Upper lobe of left lung (tissue), 6 donors: Measurements from ENCODE around the gene FKBP7. TPM values are rescaled to one million over a fixed set of nuclear protein-coding genes. Genes with fewer than 3 reads are reported as not detected.

Source experiments
- ATAC-seq, 2 donors: fragments of 200-7000 bp; cut with Tn5 transposase; one replicate each; pipeline ENCODE4 v1.9.1; 2022; ENCODE audit warnings: mild to moderate bottlenecking in 2 of 2, moderate library complexity in 2 of 2; ENCODE audit not compliant: low FRiP score in 2 of 2
- DNase-seq, 2 donors: peaks; one replicate each; pipeline ENCODE4 v3.0.0-alpha.2; 2019 to 2020
- H3K27ac ChIP-seq, 4 donors: fragments of 200-600 bp; sonication (generic); one replicate each; pipeline ENCODE4 v1.5.1; 2016 to 2019
- H3K27me3 ChIP-seq, 4 donors: fragments of 200-600 bp; sonication (generic); one replicate each; pipeline ENCODE4 v1.5.1; 2017 to 2019
- H3K36me3 ChIP-seq, 4 donors: fragments of 200-600 bp; sonication (generic); one replicate each; pipeline ENCODE4 v1.5.1; 2016 to 2019
- H3K4me1 ChIP-seq, 4 donors: fragments of 200-600 bp; sonication (generic); one replicate each; pipeline ENCODE4 v1.5.1; 2018 to 2019
- H3K4me3 ChIP-seq, 4 donors: fragments of 200-600 bp; sonication (generic); one replicate each; pipeline ENCODE4 v1.5.1; 2017 to 2019; ENCODE audit warnings: mild to moderate bottlenecking in 2 of 4, moderate library complexity in 1 of 4
- H3K9me3 ChIP-seq, 4 donors: fragments of 200-600 bp; sonication (generic); one replicate each; pipeline ENCODE4 v1.5.1; 2018 to 2019
- EP300 ChIP-seq, 4 donors: sonication (generic); formaldehyde crosslinking; IDR thresholded peaks; one replicate each; pipeline ENCODE4 v1.5.1; 2017; ENCODE audit warnings: antibody characterized with exemption in 4 of 4, control low read depth in 2 of 4
- POLR2A ChIP-seq, 4 donors: fragments of 450-650 bp; IDR thresholded peaks; one replicate each; pipeline ENCODE4 v1.5.1; 2016 to 2017; ENCODE audit warnings: antibody characterized with exemption in 4 of 4, mild to moderate bottlenecking in 2 of 4
- POLR2AphosphoS5 ChIP-seq, 2 donors: sonication (generic); formaldehyde crosslinking; IDR thresholded peaks; one replicate each; pipeline ENCODE4 v1.5.1; 2017; ENCODE audit warnings: antibody characterized with exemption in 2 of 2
- WGBS, 2 donors: methylation state at CpG; one replicate each; pipeline ENCODE4 v1.1.5; 2017 to 2018; 5-methylcytosine and 5-hydroxymethylcytosine counted together
- total RNA-seq, 6 donors: library from RNA; depleted of rRNA in 4 of 6; stranded (reverse); fragments of >200 nt in 4 of 6; gene quantifications; one replicate each; pipeline versions ENCODE4 v1.1.0 to v1.2.1, GENCODE V29; 2016 to 2021
- TF ChIP-seq, protein P1 (sequence below), 6 experiments: fragments of 450-650 bp in 4 of 6; fragments of 200-600 bp in 2 of 6; sonication (generic) in 2 of 6; IDR thresholded peaks; one replicate each; pipeline ENCODE4 v1.5.1; 2016 to 2019; ENCODE audit warnings: antibody characterized with exemption in 6 of 6
- donor health status: DM: no; HTN: no; CAD: no; lungs with moderate emphysema.
- donor health status: DM: no; HTN: yes; CAD: no; lungs with severe emphysema.

The FKBP7 gene
- total RNA-seq, 6 donors from 2014 or later = 3.1 to 13.3 (median 5.3) TPM

DNA sequence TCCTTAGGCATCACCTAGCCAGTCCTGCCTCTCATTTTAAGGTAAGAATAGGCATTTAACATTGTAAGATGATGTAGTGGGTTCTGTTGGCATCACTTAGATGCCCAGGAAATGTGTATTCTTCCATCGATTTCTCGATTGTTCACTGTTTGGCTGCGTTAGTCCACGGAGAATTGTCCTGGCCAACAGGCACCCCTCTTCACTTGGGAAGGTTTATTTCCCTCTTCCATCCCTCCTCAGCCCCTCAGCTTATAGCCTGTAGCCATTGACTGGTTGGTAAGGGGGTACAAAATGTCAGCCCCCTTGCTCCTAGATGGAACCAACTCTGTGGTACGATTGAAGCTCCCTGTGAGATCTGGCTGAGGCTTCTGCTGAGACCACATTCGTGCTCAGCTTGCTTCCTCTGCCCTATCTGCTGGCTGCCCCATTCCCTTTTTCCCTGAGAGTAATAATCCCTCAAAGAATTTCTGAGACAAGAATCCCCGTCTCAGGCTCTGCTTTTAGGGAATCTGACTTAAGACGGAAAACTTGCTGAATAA, 45.3 kb upstream of the FKBP7 start:
- peak; percentile 9 to 30 for ATAC-seq
- H3K4me3 ChIP-seq = peak overlapping the region; percentile 54 to 72 (median 58)
- TF ChIP-seq, protein P1, sequence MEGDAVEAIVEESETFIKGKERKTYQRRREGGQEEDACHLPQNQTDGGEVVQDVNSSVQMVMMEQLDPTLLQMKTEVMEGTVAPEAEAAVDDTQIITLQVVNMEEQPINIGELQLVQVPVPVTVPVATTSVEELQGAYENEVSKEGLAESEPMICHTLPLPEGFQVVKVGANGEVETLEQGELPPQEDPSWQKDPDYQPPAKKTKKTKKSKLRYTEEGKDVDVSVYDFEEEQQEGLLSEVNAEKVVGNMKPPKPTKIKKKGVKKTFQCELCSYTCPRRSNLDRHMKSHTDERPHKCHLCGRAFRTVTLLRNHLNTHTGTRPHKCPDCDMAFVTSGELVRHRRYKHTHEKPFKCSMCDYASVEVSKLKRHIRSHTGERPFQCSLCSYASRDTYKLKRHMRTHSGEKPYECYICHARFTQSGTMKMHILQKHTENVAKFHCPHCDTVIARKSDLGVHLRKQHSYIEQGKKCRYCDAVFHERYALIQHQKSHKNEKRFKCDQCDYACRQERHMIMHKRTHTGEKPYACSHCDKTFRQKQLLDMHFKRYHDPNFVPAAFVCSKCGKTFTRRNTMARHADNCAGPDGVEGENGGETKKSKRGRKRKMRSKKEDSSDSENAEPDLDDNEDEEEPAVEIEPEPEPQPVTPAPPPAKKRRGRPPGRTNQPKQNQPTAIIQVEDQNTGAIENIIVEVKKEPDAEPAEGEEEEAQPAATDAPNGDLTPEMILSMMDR (IDR thresholded peaks at IDR 0.05) = no peak
- TF ChIP-seq POLR2AphosphoS5 (IDR thresholded peaks at IDR 0.05) = no peak
- TF ChIP-seq POLR2A (IDR thresholded peaks at IDR 0.05) = no peak
- TF ChIP-seq EP300 (IDR thresholded peaks at IDR 0.05) = no peak
- peak overlapping the region; percentile 63 to 89 (median 81) for H3K27ac ChIP-seq
- H3K9me3 ChIP-seq = no peaks in the 10 kb centered on the region
- no peaks in the 10 kb centered on the region for H3K27me3 ChIP-seq
- 42 to 44% methylated on average over 8 of the region's 8 CpGs for WGBS, 2 donors
- peaks cover 0 to 10% (median 7%) of the 10 kb centered on the region in 4 donors for H3K4me1 ChIP-seq
- H3K36me3 ChIP-seq = no peaks in the 10 kb centered on the region
- DNase-seq = no peak

- TF ChIP-seq EP300 (IDR thresholded peaks at IDR 0.05) (peak in 1 of 4 donors; percentile 9), POLR2A (IDR thresholded peaks at IDR 0.05) (peak in 2 of 4 donors; percentile 63 to 71), POLR2AphosphoS5 (IDR thresholded peaks at IDR 0.05) (peak; percentile 83 to 85)
- TF ChIP-seq, protein P1 (IDR thresholded peaks at IDR 0.05) = peak; percentile 63 to 80 (median 70)
These were observed 44.7 kb upstream of the FKBP7 start for GRCh38 chr2:178522950-178523595.

GRCh38 chr2:178521304-178522150, 43.1 kb upstream of the FKBP7 start:
- TF ChIP-seq, protein P1 (IDR thresholded peaks at IDR 0.05) = no peak
- TF ChIP-seq EP300 (IDR thresholded peaks at IDR 0.05) (no peak), POLR2AphosphoS5 (IDR thresholded peaks at IDR 0.05) (no peak), POLR2A (IDR thresholded peaks at IDR 0.05) (no peak)
- ATAC-seq (no peak), DNase-seq (no peak)
- H3K27ac ChIP-seq = no peak overlapping the region
- H3K4me1 ChIP-seq = peaks cover 0 to 10% (median 7%) of the 10 kb centered on the region in 4 donors
- H3K9me3 ChIP-seq = no peaks in the 10 kb centered on the region
- H3K27me3 ChIP-seq = no peaks in the 10 kb centered on the region
- WGBS, 2 donors = 93 to 94% methylated on average over 11 of the region's 11 CpGs
- H3K4me3 ChIP-seq = no peak overlapping the region
- H3K36me3 ChIP-seq = no peaks in the 10 kb centered on the region

More at GRCh38 chr2:178522950-178523595, 44.7 kb upstream of the FKBP7 start:
- peaks cover 0 to 10% (median 7%) of the 10 kb centered on the region in 4 donors for H3K4me1 ChIP-seq
- no peaks in the 10 kb centered on the region for H3K9me3 ChIP-seq
- peak overlapping the region; percentile 63 to 89 (median 81) for H3K27ac ChIP-seq
- no peaks in the 10 kb centered on the region for H3K27me3 ChIP-seq
- H3K36me3 ChIP-seq = no peaks in the 10 kb centered on the region
- 13 to 40% methylated on average over 19 to 25 of the region's 25 CpGs for WGBS, 2 donors
- peak overlapping the region; percentile 54 to 72 (median 58) for H3K4me3 ChIP-seq
- ATAC-seq (peak; percentile 96 to 99), DNase-seq (peak; percentile 84 to 90)

DNA sequence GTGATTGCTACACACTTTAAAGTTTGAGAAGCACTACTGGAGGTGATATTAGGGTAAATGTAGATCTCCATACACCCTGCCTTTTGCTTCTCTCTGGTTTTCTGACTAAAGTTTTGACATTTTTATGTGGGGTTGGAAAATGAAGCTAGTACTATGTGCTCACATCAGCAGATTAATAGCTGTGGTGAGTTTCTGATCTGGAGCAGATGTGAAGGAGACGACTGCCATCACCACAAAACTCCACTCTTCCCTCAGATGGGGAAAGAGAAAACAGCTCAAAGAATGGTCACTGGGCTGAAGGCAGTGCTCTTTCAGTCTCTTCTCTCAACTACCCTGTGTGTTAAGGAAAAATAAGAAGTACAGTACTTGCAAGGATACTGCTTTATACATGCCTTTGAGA, 39.1 kb upstream of the FKBP7 start:
- ATAC-seq (no peak), DNase-seq (no peak)
- TF ChIP-seq POLR2AphosphoS5 (IDR thresholded peaks at IDR 0.05) (no peak), EP300 (IDR thresholded peaks at IDR 0.05) (no peak), POLR2A (IDR thresholded peaks at IDR 0.05) (no peak)
- TF ChIP-seq, protein P1 (IDR thresholded peaks at IDR 0.05) = no peak
- Histone ChIP-seq H3K27me3 (no peaks in the 10 kb centered on the region), H3K36me3 (peaks cover 0 to 6% (median 2%) of the 10 kb centered on the region in 4 donors), H3K4me3 (no peak overlapping the region), H3K27ac (no peak overlapping the region), H3K9me3 (no peaks in the 10 kb centered on the region), H3K4me1 (no peaks in the 10 kb centered on the region)
- WGBS, 2 donors = 71 to 100% methylated on average over 1 of the region's 1 CpG
